IMR-90 (cell line): ENCODE results near the gene PAGE4.

Source experiments
- CEBPB ChIP-seq: IDR thresholded peaks from 2 replicates; pipeline ENCODE4 v1.6.1; 2012; ENCODE audit warnings: low read depth, low read length, improper control_type of control experiment
- CTCF ChIP-seq: conservative IDR thresholded peaks from 2 replicates; pipeline ENCODE4 v1.5.1; 2012; ENCODE audit warnings: mild to moderate bottlenecking, low read depth, low read length, improper control_type of control experiment
- POLR2A ChIP-seq: IDR thresholded peaks from 2 replicates; pipeline ENCODE4 v1.6.1; 2012; ENCODE audit warnings: mild to moderate bottlenecking, low read depth, low read length

- no peak for TF ChIP-seq CTCF
- no peak for TF ChIP-seq CEBPB
- TF ChIP-seq POLR2A: no peak
These were observed 16.7 kb downstream of the PAGE4 start for GRCh38 chrX:49845701-49846403.
